ENCODE measurements around the gene TSFM. TPM values are rescaled to one million over a fixed set of nuclear protein-coding genes. Genes with fewer than 3 reads are reported as not detected.

The TSFM gene
- total RNA-seq, 2 donors from 2014 or later = 20.0 to 23.2 TPM

DNA sequence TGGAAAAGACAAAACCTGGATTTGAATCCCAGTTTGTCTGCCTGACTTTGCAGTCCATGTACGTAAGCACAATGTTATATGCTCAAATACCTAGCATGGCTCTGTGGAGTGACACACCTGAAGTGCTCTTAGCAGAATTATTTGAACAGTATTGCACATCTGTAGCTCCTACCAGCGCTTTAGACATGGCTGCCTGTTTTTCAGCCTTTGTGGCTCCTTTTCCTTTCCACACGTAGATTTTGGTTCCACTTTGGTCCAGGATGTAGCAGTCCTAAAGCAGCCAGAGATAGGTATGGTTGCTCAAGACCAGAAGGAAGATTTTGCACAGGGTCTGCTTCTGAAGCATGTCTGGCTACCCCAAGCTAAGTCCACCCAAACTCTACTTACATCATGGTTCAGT, 26.8 kb downstream of the TSFM start:
- Histone ChIP-seq H3K36me3 (peaks cover 63% of the 10 kb centered on the region), H3K4me1 (peaks cover 0 to 6% of the 10 kb centered on the region in 2 donors), H3K4me3 (no peak overlapping the region), H3K27me3 (no peaks in the 10 kb centered on the region), H3K9me3 (no peaks in the 10 kb centered on the region), H3K27ac (no peak overlapping the region)
- DNase-seq (ENCODE audit: low spot score) = no peak
- no peak for TF ChIP-seq CTCF (IDR thresholded peaks at IDR 0.05)

GRCh38 chr12:57810450-57810849, 27.9 kb downstream of the TSFM start:
- no peak for TF ChIP-seq CTCF (IDR thresholded peaks at IDR 0.05)
- no peaks in the 10 kb centered on the region for H3K27me3 ChIP-seq
- H3K36me3 ChIP-seq = peaks cover 58% of the 10 kb centered on the region
- no peak overlapping the region for H3K27ac ChIP-seq
- peaks cover 0 to 16% of the 10 kb centered on the region in 2 donors for H3K4me1 ChIP-seq
- no peaks in the 10 kb centered on the region for H3K9me3 ChIP-seq
- DNase-seq (ENCODE audit: low spot score) = no peak
- no peak overlapping the region for H3K4me3 ChIP-seq

- Histone ChIP-seq H3K36me3 (peaks cover 51% of the 10 kb centered on the region), H3K4me1 (peaks cover 0 to 24% of the 10 kb centered on the region in 2 donors), H3K9me3 (no peaks in the 10 kb centered on the region), H3K27ac (no peak overlapping the region), H3K4me3 (no peak overlapping the region), H3K27me3 (no peaks in the 10 kb centered on the region)
- no peak for TF ChIP-seq CTCF (IDR thresholded peaks at IDR 0.05)
- DNase-seq (ENCODE audit: low spot score) = no peak
These were observed 28.6 kb downstream of the TSFM start for GRCh38 chr12:57811028-57811755.

GRCh38 chr12:57813111-57813970, 30.8 kb downstream of the TSFM start:
- peaks cover 0 to 45% of the 10 kb centered on the region in 2 donors for H3K4me1 ChIP-seq
- H3K9me3 ChIP-seq = no peaks in the 10 kb centered on the region
- no peak overlapping the region for H3K27ac ChIP-seq
- DNase-seq (ENCODE audit: low spot score) = no peak
- H3K27me3 ChIP-seq = no peaks in the 10 kb centered on the region
- no peak overlapping the region for H3K4me3 ChIP-seq
- peaks cover 34% of the 10 kb centered on the region for H3K36me3 ChIP-seq
- TF ChIP-seq CTCF (IDR thresholded peaks at IDR 0.05) = no peak

DNA sequence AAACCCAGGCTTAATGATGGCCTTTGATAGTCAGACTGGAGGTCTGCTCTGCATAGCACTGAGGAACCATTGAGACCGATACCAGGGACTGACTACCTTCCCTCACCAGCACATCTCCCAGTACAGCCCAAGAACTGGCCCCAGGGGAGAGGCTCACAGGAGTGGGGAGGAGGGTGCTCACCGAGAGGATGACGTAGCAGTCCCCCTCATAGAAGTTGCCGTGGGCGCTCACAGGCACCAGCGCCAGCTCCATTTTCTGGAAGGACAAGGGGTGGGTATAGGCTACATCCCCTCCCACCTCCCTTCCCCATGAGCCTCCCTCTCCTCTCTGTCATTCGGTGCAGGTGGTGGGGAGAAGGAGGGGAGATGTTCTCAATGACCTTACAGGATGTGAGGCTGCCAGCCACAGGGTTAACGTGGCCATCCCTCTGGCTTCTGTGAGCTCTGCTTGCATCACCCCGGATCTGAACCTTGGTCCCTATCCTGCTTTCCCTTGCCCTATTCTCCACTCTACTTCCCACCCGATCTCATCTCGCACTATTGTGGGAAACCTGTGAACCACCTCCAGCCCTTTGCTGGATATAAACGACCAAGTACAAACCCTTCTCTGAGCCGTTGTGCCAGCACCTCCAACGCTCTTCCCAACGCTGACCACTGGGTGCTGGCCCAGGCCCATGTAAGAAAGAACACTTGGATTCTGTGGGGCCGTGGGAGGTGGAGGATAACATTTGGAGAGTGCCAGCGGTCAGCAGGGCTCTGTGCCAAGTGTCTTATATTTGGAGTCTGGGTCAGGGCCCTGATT, 31.6 kb downstream of the TSFM start:
- TF ChIP-seq CTCF (IDR thresholded peaks at IDR 0.05) = no peak
- peaks cover 38% of the 10 kb centered on the region for H3K36me3 ChIP-seq
- no peak overlapping the region for H3K4me3 ChIP-seq
- peaks cover 0 to 54% of the 10 kb centered on the region in 2 donors for H3K4me1 ChIP-seq
- DNase-seq (ENCODE audit: low spot score) = no peak
- no peaks in the 10 kb centered on the region for H3K27me3 ChIP-seq
- H3K9me3 ChIP-seq = no peaks in the 10 kb centered on the region
- H3K27ac ChIP-seq = no peak overlapping the region

All from right atrium auricular region (tissue), 2 donors.